ENCODE measurements around the gene GSE1. TPM values are rescaled to one million over a fixed set of nuclear protein-coding genes. Genes with fewer than 3 reads are reported as not detected.

The GSE1 gene
- total RNA-seq, 1 experiment from 2014 or later, result 97.5 TPM

DNA sequence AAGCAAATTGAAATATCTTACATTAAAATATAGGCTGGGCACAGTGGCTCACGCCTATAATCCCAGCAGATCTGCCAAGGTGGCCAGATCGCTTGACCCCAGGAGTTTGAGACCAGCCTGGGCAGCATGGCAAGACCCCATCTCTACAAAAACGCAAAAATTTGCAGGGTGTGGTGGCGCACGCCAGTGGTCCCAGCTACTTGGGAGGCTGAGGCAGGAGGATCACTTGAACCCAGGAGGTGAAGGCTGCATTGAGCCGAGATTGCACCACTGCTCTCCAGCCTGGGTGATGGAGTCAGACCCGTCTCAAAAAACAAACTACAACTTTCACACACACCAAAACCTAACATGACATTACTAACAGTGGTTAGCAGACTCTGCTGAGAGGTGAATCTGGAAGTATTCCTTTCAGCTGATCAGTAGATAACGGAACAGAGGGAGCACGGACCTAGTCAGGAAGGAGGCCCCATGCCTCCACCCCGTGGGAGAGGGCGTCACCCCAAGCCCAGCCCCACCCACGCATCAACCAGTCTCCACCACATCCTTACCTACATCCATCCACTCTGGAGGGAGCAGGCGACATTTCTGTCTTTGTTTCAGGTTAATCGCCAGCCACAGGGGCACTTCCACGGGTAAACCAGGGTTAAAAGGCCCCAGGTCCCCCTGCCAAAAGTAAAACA lies 73.9 kb downstream of the GSE1 start:
- Histone ChIP-seq H3K27me3 (ENCODE audit: control insufficient read depth, insufficient read depth, low read length) (no peaks in the 10 kb centered on the region), H3K36me3 (ENCODE audit: control insufficient read depth, insufficient read depth, low read length) (peaks cover 2% of the 10 kb centered on the region; the same call in 1 of the 2 replicates), H3K9me3 (ENCODE audit: control insufficient read depth, insufficient read depth, low read depth, low read length) (no peaks in the 10 kb centered on the region), H3K4me1 (ENCODE audit: control insufficient read depth, insufficient read depth, low read length) (peaks cover 6% of the 10 kb centered on the region; the same call in 1 of the 2 replicates), H3K4me3 (ENCODE audit: low read depth in 2 of 2, low read length in 2 of 2) (peak overlapping the region in 1 of 2 experiments; percentile 68; a peak in 2 of 4 replicates), H3K27ac (ENCODE audit: low read length) (no peak overlapping the region)
- no peak for DNase-seq (ENCODE audit: low read depth, low spot score)
- intact Hi-C loops (cut with micrococcal nuclease; ENCODE audit: unreplicated experiment) (no loop called here), in situ Hi-C loops (cut with HindIII; ENCODE audit: low pct_unique_long_range_greater_than_20kb, low sequenced_read_pairs) (no loop called here)
- ATAC-seq, result no peak
- TF ChIP-seq POLR2AphosphoS5 (IDR thresholded peaks at IDR 0.05; ENCODE audit: low read depth, low read length) (no peak), TCF7L2 (IDR thresholded peaks at IDR 0.05; ENCODE audit: low read depth, low read length) (no peak), SIN3A (IDR thresholded peaks at IDR 0.05; ENCODE audit: borderline replicate concordance, insufficient read depth, low read depth, low read length) (no peak)
- TF ChIP-seq, protein P1, sequence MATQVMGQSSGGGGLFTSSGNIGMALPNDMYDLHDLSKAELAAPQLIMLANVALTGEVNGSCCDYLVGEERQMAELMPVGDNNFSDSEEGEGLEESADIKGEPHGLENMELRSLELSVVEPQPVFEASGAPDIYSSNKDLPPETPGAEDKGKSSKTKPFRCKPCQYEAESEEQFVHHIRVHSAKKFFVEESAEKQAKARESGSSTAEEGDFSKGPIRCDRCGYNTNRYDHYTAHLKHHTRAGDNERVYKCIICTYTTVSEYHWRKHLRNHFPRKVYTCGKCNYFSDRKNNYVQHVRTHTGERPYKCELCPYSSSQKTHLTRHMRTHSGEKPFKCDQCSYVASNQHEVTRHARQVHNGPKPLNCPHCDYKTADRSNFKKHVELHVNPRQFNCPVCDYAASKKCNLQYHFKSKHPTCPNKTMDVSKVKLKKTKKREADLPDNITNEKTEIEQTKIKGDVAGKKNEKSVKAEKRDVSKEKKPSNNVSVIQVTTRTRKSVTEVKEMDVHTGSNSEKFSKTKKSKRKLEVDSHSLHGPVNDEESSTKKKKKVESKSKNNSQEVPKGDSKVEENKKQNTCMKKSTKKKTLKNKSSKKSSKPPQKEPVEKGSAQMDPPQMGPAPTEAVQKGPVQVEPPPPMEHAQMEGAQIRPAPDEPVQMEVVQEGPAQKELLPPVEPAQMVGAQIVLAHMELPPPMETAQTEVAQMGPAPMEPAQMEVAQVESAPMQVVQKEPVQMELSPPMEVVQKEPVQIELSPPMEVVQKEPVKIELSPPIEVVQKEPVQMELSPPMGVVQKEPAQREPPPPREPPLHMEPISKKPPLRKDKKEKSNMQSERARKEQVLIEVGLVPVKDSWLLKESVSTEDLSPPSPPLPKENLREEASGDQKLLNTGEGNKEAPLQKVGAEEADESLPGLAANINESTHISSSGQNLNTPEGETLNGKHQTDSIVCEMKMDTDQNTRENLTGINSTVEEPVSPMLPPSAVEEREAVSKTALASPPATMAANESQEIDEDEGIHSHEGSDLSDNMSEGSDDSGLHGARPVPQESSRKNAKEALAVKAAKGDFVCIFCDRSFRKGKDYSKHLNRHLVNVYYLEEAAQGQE (IDR thresholded peaks at IDR 0.05; ENCODE audit: insufficient read depth in 1 of 2, low read depth in 2 of 2, low read length in 1 of 2), result no peak
- TF ChIP-seq, protein P2, sequence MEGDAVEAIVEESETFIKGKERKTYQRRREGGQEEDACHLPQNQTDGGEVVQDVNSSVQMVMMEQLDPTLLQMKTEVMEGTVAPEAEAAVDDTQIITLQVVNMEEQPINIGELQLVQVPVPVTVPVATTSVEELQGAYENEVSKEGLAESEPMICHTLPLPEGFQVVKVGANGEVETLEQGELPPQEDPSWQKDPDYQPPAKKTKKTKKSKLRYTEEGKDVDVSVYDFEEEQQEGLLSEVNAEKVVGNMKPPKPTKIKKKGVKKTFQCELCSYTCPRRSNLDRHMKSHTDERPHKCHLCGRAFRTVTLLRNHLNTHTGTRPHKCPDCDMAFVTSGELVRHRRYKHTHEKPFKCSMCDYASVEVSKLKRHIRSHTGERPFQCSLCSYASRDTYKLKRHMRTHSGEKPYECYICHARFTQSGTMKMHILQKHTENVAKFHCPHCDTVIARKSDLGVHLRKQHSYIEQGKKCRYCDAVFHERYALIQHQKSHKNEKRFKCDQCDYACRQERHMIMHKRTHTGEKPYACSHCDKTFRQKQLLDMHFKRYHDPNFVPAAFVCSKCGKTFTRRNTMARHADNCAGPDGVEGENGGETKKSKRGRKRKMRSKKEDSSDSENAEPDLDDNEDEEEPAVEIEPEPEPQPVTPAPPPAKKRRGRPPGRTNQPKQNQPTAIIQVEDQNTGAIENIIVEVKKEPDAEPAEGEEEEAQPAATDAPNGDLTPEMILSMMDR (IDR thresholded peaks at IDR 0.05), result no peak
- CTCF ChIA-PET, result no interaction called here
- POLR2A ChIA-PET, result no interaction called here
- BruUV-seq (replicated peaks), result TSS peak; percentile 66

DNA sequence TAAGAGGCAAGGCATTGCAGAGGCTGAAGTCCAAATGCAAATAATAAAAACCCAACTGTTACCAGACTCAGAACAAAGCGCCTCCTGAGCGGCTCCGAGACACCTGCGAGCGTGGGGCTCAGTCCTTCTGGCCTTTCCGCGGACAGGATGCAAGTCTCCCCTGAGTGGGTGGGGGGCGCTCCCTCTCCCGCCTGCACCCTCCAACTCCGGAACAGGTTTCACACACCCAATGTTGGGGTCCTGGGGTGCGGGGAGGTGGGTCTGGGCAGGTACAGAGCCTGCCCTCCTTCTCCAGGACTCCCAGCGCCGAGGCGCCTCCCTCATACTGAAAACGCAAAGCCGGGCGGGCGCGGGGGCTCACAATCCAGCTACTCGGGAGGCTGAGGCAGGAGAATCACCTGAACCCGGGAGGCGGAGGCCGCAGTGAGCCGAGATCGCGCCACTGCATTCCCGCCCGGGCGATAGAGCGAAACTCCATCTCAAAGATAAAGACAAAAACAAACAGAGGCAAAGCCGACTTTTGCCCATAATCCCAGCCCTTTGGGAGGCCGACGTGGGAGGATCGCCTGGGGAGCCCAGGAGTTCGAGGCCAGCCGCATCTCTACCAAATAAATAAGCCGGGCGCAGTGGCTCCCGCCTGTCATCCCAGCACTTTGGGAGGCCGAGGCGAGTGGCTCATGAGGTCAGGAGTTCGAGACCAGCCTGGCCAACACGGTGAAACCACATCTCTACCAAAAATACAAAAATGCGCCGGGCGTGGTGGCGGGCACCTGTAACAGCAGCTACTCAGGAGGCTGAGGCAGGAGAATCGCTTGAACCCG lies 74.7 kb downstream of the GSE1 start:
- CTCF ChIA-PET, result no interaction called here
- intact Hi-C loops (cut with micrococcal nuclease; ENCODE audit: unreplicated experiment) (no loop called here), in situ Hi-C loops (cut with HindIII; ENCODE audit: low pct_unique_long_range_greater_than_20kb, low sequenced_read_pairs) (no loop called here)
- no peak for DNase-seq (ENCODE audit: low read depth, low spot score)
- H3K9me3 ChIP-seq (ENCODE audit: control insufficient read depth, insufficient read depth, low read depth, low read length), result no peaks in the 10 kb centered on the region
- H3K4me3 ChIP-seq (ENCODE audit: low read depth in 2 of 2, low read length in 2 of 2), result peak overlapping the region; percentile 68
- H3K27me3 ChIP-seq (ENCODE audit: control insufficient read depth, insufficient read depth, low read length), result no peaks in the 10 kb centered on the region
- TF ChIP-seq, protein P2 (IDR thresholded peaks at IDR 0.05), result no peak
- TF ChIP-seq, protein P1 (IDR thresholded peaks at IDR 0.05; ENCODE audit: insufficient read depth in 1 of 2, low read depth in 2 of 2, low read length in 1 of 2), result no peak
- TF ChIP-seq SIN3A (IDR thresholded peaks at IDR 0.05; ENCODE audit: borderline replicate concordance, insufficient read depth, low read depth, low read length), result no peak
- TF ChIP-seq POLR2AphosphoS5 (IDR thresholded peaks at IDR 0.05; ENCODE audit: low read depth, low read length), result no peak
- no peak for TF ChIP-seq TCF7L2 (IDR thresholded peaks at IDR 0.05; ENCODE audit: low read depth, low read length)
- H3K27ac ChIP-seq (ENCODE audit: low read length), result no peak overlapping the region
- H3K36me3 ChIP-seq (ENCODE audit: control insufficient read depth, insufficient read depth, low read length), result peaks cover 2% of the 10 kb centered on the region; the same call in 1 of the 2 replicates
- peak; percentile 9; the same call in 1 of the 2 replicates for ATAC-seq
- BruUV-seq (replicated peaks), result no TSS peak
- POLR2A ChIA-PET, result no interaction called here
- H3K4me1 ChIP-seq (ENCODE audit: control insufficient read depth, insufficient read depth, low read length), result peaks cover 6% of the 10 kb centered on the region; the same call in 1 of the 2 replicates
